ENCODE measurements around the gene KATNBL1. TPM values are rescaled to one million over a fixed set of nuclear protein-coding genes. Genes with fewer than 3 reads are reported as not detected.

KATNBL1 gene
- total and polyA plus RNA-seq, 9 of the 15 experiments (the other 6 are each of a cell fraction or from before 2014, with no cell fraction given), result 6.6 to 46.0 (median 24.0) TPM

GRCh38 chr15:34101366-34102174, 108.3 kb downstream of the KATNBL1 start, which contains the start of the genes EMC7 and PGBD4 (continued):
- TF ChIP-seq ETV6 (IDR thresholded peaks at IDR 0.05; ENCODE audit: borderline replicate concordance in 1 of 2, low read depth in 2 of 2, low read length in 1 of 2) (peak; percentile 98), ETV6 (CRISPR knock-in tag; IDR thresholded peaks at IDR 0.05; ENCODE audit: borderline replicate concordance) (peak; percentile 95), GTF2A2 (tag; IDR thresholded peaks at IDR 0.05) (no peak), SMARCC2 (IDR thresholded peaks at IDR 0.05; ENCODE audit: low read depth) (no peak), E2F8 (IDR thresholded peaks at IDR 0.05; ENCODE audit: low read depth, partially characterized antibody) (peak; percentile 100), IRF9 (tag; IDR thresholded peaks at IDR 0.05) (no peak), ZBTB11 (CRISPR knock-in tag; IDR thresholded peaks at IDR 0.05) (peak in 1 of 3 experiments; percentile 87; a peak in 2 of 6 replicates), ELK3 (CRISPR knock-in tag; IDR thresholded peaks at IDR 0.05) (no peak), SLC30A9 (CRISPR knock-in tag; IDR thresholded peaks at IDR 0.05) (no peak), KHSRP (IDR thresholded peaks at IDR 0.05) (peak; percentile 85), NR2C2 (CRISPR knock-in tag; IDR thresholded peaks at IDR 0.05) (peak; percentile 62; the same call in 1 of the 2 replicates), NR2C2 (tag; IDR thresholded peaks at IDR 0.05) (peak; percentile 92), ZNF12 (CRISPR knock-in tag; IDR thresholded peaks at IDR 0.05) (no peak), ATF3 (IDR thresholded peaks at IDR 0.05) (peak; percentile 41), ATF3 (CRISPR knock-in tag; conservative IDR thresholded peaks at IDR 0.05) (no peak), SREBF2 (CRISPR knock-in tag; IDR thresholded peaks at IDR 0.05) (no peak)

Data from K562 (cell line).